ENCODE results near the gene CAB39L. TPM values are rescaled to one million over a fixed set of nuclear protein-coding genes. Genes with fewer than 3 reads are reported as not detected.

CAB39L gene
- total and polyA plus RNA-seq, 2 experiments from 2014 or later = 3.3 to 4.4 TPM

DNA sequence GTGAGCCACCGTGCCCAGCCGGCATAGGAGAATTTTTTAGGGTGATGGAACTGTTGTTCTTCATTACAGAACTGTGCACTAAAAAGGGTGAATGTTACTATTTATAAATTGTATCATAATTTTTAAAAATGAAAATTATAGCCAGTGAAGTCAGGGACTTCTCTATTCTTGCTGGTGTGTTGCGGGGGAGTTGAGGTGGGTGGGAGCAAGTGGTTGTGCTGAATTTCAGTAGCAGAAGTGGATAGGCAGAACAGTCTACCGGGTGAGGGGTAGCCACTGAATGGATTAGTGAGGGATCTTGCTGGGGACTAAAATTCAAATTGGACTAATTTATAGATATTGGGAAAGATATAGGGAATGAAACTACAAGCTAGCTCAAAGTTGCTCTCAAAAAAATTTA, 74.0 kb downstream of the CAB39L start:
- Histone ChIP-seq H3F3A (replicated peaks; ENCODE audit: low read depth) (no peaks in the 10 kb centered on the region), H3K9me2 (ENCODE audit: insufficient read depth) (no peaks in the 10 kb centered on the region), H3K27ac (ENCODE audit: low read depth) (no peak overlapping the region), H2AFZ (no peak overlapping the region), H3K4me2 (no peak overlapping the region), H3K36me3 (ENCODE audit: insufficient read depth) (no peaks in the 10 kb centered on the region), H3K79me2 (replicated peaks; ENCODE audit: insufficient read depth) (no peaks in the 10 kb centered on the region), H4K20me1 (replicated peaks; ENCODE audit: insufficient read depth) (no peaks in the 10 kb centered on the region), H3K27me3 (ENCODE audit: insufficient read depth) (no peaks in the 10 kb centered on the region), H3K4me1 (ENCODE audit: insufficient read depth) (peaks cover 11% of the 10 kb centered on the region), H3K4me3 (no peak overlapping the region)
- Mint-ChIP-seq H3K36me3 (ENCODE audit: low read depth) (no peaks in the 10 kb centered on the region), H3K27me3 (ENCODE audit: insufficient read depth, low read depth, poor library complexity) (peaks cover 3% of the 10 kb centered on the region), H3K9me3 (no peaks in the 10 kb centered on the region), H3K4me3 (no peak overlapping the region), H3K4me1 (peaks cover 33% of the 10 kb centered on the region), H3K27ac (no peak overlapping the region)
- no peak for TF ChIP-seq EZH2phosphoT487 (IDR thresholded peaks at IDR 0.05; ENCODE audit: unreplicated experiment)
- no peak for TF ChIP-seq EZH2 (IDR thresholded peaks at IDR 0.05; ENCODE audit: low read depth, unreplicated experiment)
- TF ChIP-seq NANOG (IDR thresholded peaks at IDR 0.05; ENCODE audit: borderline replicate concordance) = no peak
- TF ChIP-seq POLR2AphosphoS5 (IDR thresholded peaks at IDR 0.05; ENCODE audit: low read depth) = no peak
- TF ChIP-seq, protein P1, sequence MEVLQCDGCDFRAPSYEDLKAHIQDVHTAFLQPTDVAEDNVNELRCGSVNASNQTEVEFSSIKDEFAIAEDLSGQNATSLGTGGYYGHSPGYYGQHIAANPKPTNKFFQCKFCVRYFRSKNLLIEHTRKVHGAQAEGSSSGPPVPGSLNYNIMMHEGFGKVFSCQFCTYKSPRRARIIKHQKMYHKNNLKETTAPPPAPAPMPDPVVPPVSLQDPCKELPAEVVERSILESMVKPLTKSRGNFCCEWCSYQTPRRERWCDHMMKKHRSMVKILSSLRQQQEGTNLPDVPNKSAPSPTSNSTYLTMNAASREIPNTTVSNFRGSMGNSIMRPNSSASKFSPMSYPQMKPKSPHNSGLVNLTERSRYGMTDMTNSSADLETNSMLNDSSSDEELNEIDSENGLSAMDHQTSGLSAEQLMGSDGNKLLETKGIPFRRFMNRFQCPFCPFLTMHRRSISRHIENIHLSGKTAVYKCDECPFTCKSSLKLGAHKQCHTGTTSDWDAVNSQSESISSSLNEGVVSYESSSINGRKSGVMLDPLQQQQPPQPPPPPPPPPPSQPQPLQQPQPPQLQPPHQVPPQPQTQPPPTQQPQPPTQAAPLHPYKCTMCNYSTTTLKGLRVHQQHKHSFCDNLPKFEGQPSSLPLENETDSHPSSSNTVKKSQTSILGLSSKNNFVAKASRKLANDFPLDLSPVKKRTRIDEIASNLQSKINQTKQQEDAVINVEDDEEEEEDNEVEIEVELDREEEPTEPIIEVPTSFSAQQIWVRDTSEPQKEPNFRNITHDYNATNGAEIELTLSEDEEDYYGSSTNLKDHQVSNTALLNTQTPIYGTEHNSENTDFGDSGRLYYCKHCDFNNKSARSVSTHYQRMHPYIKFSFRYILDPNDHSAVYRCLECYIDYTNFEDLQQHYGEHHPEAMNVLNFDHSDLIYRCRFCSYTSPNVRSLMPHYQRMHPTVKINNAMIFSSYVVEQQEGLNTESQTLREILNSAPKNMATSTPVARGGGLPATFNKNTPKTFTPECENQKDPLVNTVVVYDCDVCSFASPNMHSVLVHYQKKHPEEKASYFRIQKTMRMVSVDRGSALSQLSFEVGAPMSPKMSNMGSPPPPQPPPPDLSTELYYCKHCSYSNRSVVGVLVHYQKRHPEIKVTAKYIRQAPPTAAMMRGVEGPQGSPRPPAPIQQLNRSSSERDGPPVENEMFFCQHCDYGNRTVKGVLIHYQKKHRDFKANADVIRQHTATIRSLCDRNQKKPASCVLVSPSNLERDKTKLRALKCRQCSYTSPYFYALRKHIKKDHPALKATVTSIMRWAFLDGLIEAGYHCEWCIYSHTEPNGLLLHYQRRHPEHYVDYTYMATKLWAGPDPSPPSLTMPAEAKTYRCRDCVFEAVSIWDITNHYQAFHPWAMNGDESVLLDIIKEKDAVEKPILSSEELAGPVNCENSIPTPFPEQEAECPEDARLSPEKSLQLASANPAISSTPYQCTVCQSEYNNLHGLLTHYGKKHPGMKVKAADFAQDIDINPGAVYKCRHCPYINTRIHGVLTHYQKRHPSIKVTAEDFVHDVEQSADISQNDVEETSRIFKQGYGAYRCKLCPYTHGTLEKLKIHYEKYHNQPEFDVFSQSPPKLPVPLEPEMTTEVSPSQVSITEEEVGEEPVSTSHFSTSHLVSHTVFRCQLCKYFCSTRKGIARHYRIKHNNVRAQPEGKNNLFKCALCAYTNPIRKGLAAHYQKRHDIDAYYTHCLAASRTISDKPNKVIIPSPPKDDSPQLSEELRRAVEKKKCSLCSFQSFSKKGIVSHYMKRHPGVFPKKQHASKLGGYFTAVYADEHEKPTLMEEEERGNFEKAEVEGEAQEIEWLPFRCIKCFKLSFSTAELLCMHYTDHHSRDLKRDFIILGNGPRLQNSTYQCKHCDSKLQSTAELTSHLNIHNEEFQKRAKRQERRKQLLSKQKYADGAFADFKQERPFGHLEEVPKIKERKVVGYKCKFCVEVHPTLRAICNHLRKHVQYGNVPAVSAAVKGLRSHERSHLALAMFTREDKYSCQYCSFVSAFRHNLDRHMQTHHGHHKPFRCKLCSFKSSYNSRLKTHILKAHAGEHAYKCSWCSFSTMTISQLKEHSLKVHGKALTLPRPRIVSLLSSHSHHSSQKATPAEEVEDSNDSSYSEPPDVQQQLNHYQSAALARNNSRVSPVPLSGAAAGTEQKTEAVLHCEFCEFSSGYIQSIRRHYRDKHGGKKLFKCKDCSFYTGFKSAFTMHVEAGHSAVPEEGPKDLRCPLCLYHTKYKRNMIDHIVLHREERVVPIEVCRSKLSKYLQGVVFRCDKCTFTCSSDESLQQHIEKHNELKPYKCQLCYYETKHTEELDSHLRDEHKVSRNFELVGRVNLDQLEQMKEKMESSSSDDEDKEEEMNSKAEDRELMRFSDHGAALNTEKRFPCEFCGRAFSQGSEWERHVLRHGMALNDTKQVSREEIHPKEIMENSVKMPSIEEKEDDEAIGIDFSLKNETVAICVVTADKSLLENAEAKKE (CRISPR knock-in tag; IDR thresholded peaks at IDR 0.05) = no peak
- no peak for TF ChIP-seq CREB1 (CRISPR knock-in tag; IDR thresholded peaks at IDR 0.05; ENCODE audit: low read depth)
- no peak for TF ChIP-seq STAT1 (IDR thresholded peaks at IDR 0.05; ENCODE audit: unreplicated experiment)
- ATAC-seq (no peak), DNase-seq (ENCODE audit: low spot score) (no peak)

GRCh38 chr13:49368688-49369087, 75.2 kb downstream of the CAB39L start:
- Histone ChIP-seq H3K27ac (ENCODE audit: low read depth) (no peak overlapping the region), H4K20me1 (replicated peaks; ENCODE audit: insufficient read depth) (no peaks in the 10 kb centered on the region), H3K4me2 (peak overlapping the region; percentile 21; the same call in 1 of the 2 replicates), H3K79me2 (replicated peaks; ENCODE audit: insufficient read depth) (no peaks in the 10 kb centered on the region), H3K4me1 (ENCODE audit: insufficient read depth) (peaks cover 11% of the 10 kb centered on the region), H3K4me3 (peak overlapping the region; percentile 11), H3K9me2 (ENCODE audit: insufficient read depth) (no peaks in the 10 kb centered on the region), H2AFZ (no peak overlapping the region), H3K27me3 (ENCODE audit: insufficient read depth) (no peaks in the 10 kb centered on the region), H3K36me3 (ENCODE audit: insufficient read depth) (no peaks in the 10 kb centered on the region), H3F3A (replicated peaks; ENCODE audit: low read depth) (no peaks in the 10 kb centered on the region)
- peaks cover 33% of the 10 kb centered on the region for H3K4me1 Mint-ChIP-seq
- no peak for ATAC-seq
- H3K27ac Mint-ChIP-seq = no peak overlapping the region
- peaks cover 3% of the 10 kb centered on the region for H3K27me3 Mint-ChIP-seq (ENCODE audit: insufficient read depth, low read depth, poor library complexity)
- no peaks in the 10 kb centered on the region for H3K9me3 Mint-ChIP-seq
- H3K36me3 Mint-ChIP-seq (ENCODE audit: low read depth) = no peaks in the 10 kb centered on the region
- no peak for DNase-seq (ENCODE audit: low spot score)
- peak overlapping the region; percentile 64; the same call in 2 of the 3 replicates for H3K4me3 Mint-ChIP-seq
- TF ChIP-seq JUNB (IDR thresholded peaks at IDR 0.05; ENCODE audit: unreplicated experiment) (no peak), EZH2 (IDR thresholded peaks at IDR 0.05; ENCODE audit: low read depth, unreplicated experiment) (no peak), CREB1 (CRISPR knock-in tag; IDR thresholded peaks at IDR 0.05; ENCODE audit: low read depth) (no peak), POLR2AphosphoS5 (IDR thresholded peaks at IDR 0.05; ENCODE audit: low read depth) (no peak), CTCF (conservative IDR thresholded peaks at IDR 0.05; ENCODE audit: low read depth in 2 of 2) (no peak), NANOG (IDR thresholded peaks at IDR 0.05; ENCODE audit: borderline replicate concordance) (no peak)
- TF ChIP-seq, protein P2, sequence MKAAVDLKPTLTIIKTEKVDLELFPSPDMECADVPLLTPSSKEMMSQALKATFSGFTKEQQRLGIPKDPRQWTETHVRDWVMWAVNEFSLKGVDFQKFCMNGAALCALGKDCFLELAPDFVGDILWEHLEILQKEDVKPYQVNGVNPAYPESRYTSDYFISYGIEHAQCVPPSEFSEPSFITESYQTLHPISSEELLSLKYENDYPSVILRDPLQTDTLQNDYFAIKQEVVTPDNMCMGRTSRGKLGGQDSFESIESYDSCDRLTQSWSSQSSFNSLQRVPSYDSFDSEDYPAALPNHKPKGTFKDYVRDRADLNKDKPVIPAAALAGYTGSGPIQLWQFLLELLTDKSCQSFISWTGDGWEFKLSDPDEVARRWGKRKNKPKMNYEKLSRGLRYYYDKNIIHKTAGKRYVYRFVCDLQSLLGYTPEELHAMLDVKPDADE (IDR thresholded peaks at IDR 0.05) = no peak

All from GM23338 (cell line).